B cell (primary cell): ENCODE measurements around the gene ATP5MC2. TPM values are rescaled to one million over a fixed set of nuclear protein-coding genes. Genes with fewer than 3 reads are reported as not detected.

Experiments used
- ATAC-seq: fragments of 200-7000 bp; cut with Tn5 transposase; one replicate; pipeline ENCODE4 v1.10.0; 2021; ENCODE audit warnings: low read depth, mild to moderate bottlenecking, moderate number of reproducible peaks, moderate library complexity
- CTCF ChIA-PET: fragments of 350-600 bp; sonication (Branson Sonifier 250); formaldehyde crosslinking; loops from one replicate; lab custom pipeline; 2021; ENCODE audit warnings: antibody characterized with exemption, inconsistent platforms; lab: Charles Lee
- POLR2A ChIA-PET: fragments of 350-600 bp; sonication (Branson Sonifier 250); formaldehyde crosslinking; loops from one replicate; lab custom pipeline; 2021; ENCODE audit warnings: antibody characterized with exemption; lab: Charles Lee
- DNase-seq: peaks from one replicate; pipeline ENCODE4 v3.0.0; 2013
- H2AFZ ChIP-seq: 2 replicates; pipeline ENCODE4 v1.6.1; 2012; ENCODE audit warnings: mild to moderate bottlenecking, low read depth, low read length; ENCODE audit not compliant: insufficient read depth, poor library complexity, severe bottlenecking
- H3K27ac ChIP-seq, 2 donors: 1 replicate in 1 of 2; 2 replicates in 1 of 2; pipeline ENCODE4 v1.5.1; 2012 to 2013; ENCODE audit warnings: low read length in 2 of 2, mild to moderate bottlenecking in 2 of 2, moderate library complexity in 1 of 2
- H3K27me3 ChIP-seq, 4 experiments: fragments of 200-600 bp in 1 of 4; sonication (generic) in 1 of 4; replicated peaks in 1 of 4; 1 replicate in 2 of 4; 2 replicates in 2 of 4; pipeline versions ENCODE4 v1.6.1 to v1.7.0; 2013 to 2016; ENCODE audit warnings: low read length in 3 of 4, mild to moderate bottlenecking in 2 of 4, mixed read lengths in 1 of 4, moderate library complexity in 1 of 4; ENCODE audit not compliant: insufficient read depth in 4 of 4, control insufficient read depth in 3 of 4; ENCODE audit errors: control extremely low read depth in 1 of 4
- H3K36me3 ChIP-seq, 2 experiments: replicated peaks in 1 of 2; 1 replicate in 1 of 2; 2 replicates in 1 of 2; pipeline versions ENCODE4 v1.6.1 to v1.7.1; 2013; ENCODE audit warnings: low read length in 1 of 2; ENCODE audit not compliant: insufficient read depth in 2 of 2, control insufficient read depth in 1 of 2; ENCODE audit errors: control extremely low read depth in 1 of 2, extremely low read depth in 1 of 2
- H3K4me1 ChIP-seq, 2 donors: fragments of 200-600 bp in 1 of 2; sonication (generic) in 1 of 2; 1 replicate in 1 of 2; 2 replicates in 1 of 2; pipeline versions ENCODE4 v1.5.1 to v1.6.1; 2013 to 2017; ENCODE audit warnings: low read length in 2 of 2; ENCODE audit not compliant: control insufficient read depth in 2 of 2, insufficient read depth in 2 of 2
- H3K4me2 ChIP-seq: replicated peaks from 2 replicates; pipeline ENCODE3; 2012; ENCODE audit warnings: mild to moderate bottlenecking, low read depth, low read length; ENCODE audit not compliant: poor library complexity, severe bottlenecking
- H3K4me3 ChIP-seq, 5 experiments: fragments of 200-600 bp in 1 of 5; sonication (generic) in 1 of 5; 1 replicate in 3 of 5; 2 replicates in 2 of 5; pipeline versions ENCODE4 v1.5.1 to v1.7.0; 2011 to 2016; ENCODE audit warnings: low read length in 4 of 5, mild to moderate bottlenecking in 4 of 5, low read depth in 2 of 5, control low read depth in 1 of 5, moderate library complexity in 1 of 5; ENCODE audit not compliant: insufficient read depth in 1 of 5; ENCODE audit errors: control extremely low read depth in 1 of 5, extremely low read depth in 1 of 5
- H3K79me2 ChIP-seq: fragments of 200-600 bp; sonication (generic); one replicate; pipeline ENCODE4 v1.6.0; 2016; ENCODE audit warnings: low read length; ENCODE audit not compliant: control insufficient read depth, insufficient read depth
- H3K9ac ChIP-seq: fragments of 200-600 bp; sonication (generic); 2 replicates; pipeline ENCODE4 v1.6.1; 2017; ENCODE audit warnings: mild to moderate bottlenecking, low read length, moderate library complexity
- H3K9me3 ChIP-seq, 3 donors: one replicate each; pipeline versions ENCODE4 v1.6.1 to v1.7.1; 2013; ENCODE audit warnings: low read length in 2 of 3; ENCODE audit not compliant: control insufficient read depth in 2 of 3, insufficient read depth in 1 of 3; ENCODE audit errors: control extremely low read depth in 1 of 3
- H4K20me1 ChIP-seq: 2 replicates; pipeline ENCODE4 v1.6.0; 2012; ENCODE audit warnings: mild to moderate bottlenecking, low read length; ENCODE audit not compliant: insufficient read depth, control insufficient read depth, poor library complexity, severe bottlenecking
- H3K27ac Mint-ChIP-seq: one replicate; pipeline ENCODE4 v1.8.0; 2021; ENCODE audit warnings: mixed read lengths
- H3K27me3 Mint-ChIP-seq: one replicate; pipeline ENCODE4 v1.8.0; 2021; ENCODE audit warnings: mixed read lengths
- H3K4me1 Mint-ChIP-seq: one replicate; pipeline ENCODE4 v1.8.0; 2021; ENCODE audit warnings: mixed read lengths
- H3K4me3 Mint-ChIP-seq: one replicate; pipeline ENCODE4 v1.8.0; 2021; ENCODE audit warnings: mixed read lengths
- H3K9me3 Mint-ChIP-seq: one replicate; pipeline ENCODE4 v1.8.0; 2022; ENCODE audit warnings: mixed read lengths; ENCODE audit not compliant: insufficient read depth
- CTCF ChIP-seq: fragments of 200-600 bp; IDR thresholded peaks from one replicate; pipeline ENCODE4 v1.8.0; 2022; ENCODE audit warnings: antibody characterized with exemption, mild to moderate bottlenecking
- EZH2 ChIP-seq: IDR thresholded peaks from 2 replicates; pipeline ENCODE4 v1.6.1; 2012; ENCODE audit warnings: borderline replicate concordance, low read depth, mild to moderate bottlenecking, moderate library complexity, low read length; ENCODE audit not compliant: insufficient read depth, poor library complexity, severe bottlenecking
- WGBS: methylation state at CpG from one replicate; pipeline ENCODE4 v1.1.5; 2013; ENCODE audit warnings: missing lambda C conversion rate; ENCODE audit not compliant: insufficient coverage; 5-methylcytosine and 5-hydroxymethylcytosine counted together
- intact Hi-C: fragments of 100-400 bp; cut with micrococcal nuclease; formaldehyde crosslinking; loops from one replicate; pipeline ENCODE4 v1.10.0; 2022
- polyA plus RNA-seq: library from polyadenylated mRNA; depleted of rRNA; stranded (reverse); fragments of >200 nt; gene quantifications from 2 replicates; pipeline ENCODE4 v1.2.3, GENCODE V29; 2012
- total RNA-seq, 2 donors: library from RNA; stranded (reverse); fragments of 120-200 nt in 1 of 2; gene quantifications; 1 replicate in 1 of 2; 2 replicates in 1 of 2; pipeline versions ENCODE4 v1.2.3 to v1.2.4, GENCODE V29; 2013 to 2022

The ATP5MC2 gene
- total and polyA plus RNA-seq, 2 donors (not counting 1 experiment from before 2014, with no cell fraction given), result 212 to 435 TPM

GRCh38 chr12:53626702-53627169 is 49.1 kb downstream of the ATP5MC2 start:
- ATAC-seq, result no peak
- Histone ChIP-seq H2AFZ (peak overlapping the region; percentile 87), H3K27ac (peak overlapping the region; percentile 77 to 88), H3K4me1 (peaks cover 24 to 29% of the 10 kb centered on the region in 2 donors), H3K9me3 (no peaks in the 10 kb centered on the region), H3K27me3 (no peaks in the 10 kb centered on the region), H3K9ac (peak overlapping the region; percentile 79), H3K36me3 (no peaks in the 10 kb centered on the region), H3K4me3 (peak overlapping the region; percentile 60 to 90 (median 74)), H3K79me2 (peaks cover 38% of the 10 kb centered on the region), H4K20me1 (no peaks in the 10 kb centered on the region), H3K4me2 (peak overlapping the region; percentile 83)
- TF ChIP-seq EZH2 (no peak), CTCF (no peak)
- intact Hi-C loops, result loop anchor here (1.0 to 10.0 kb wide), 6 partner anchors 50 to 329 kb away; partner anchors contain the start of genes AAAS, ATP5MC2, CALCOCO1 and MYG1
- Mint-ChIP-seq H3K4me3 (peak overlapping the region; percentile 91), H3K27ac (peak overlapping the region; percentile 98), H3K4me1 (peaks cover 43% of the 10 kb centered on the region), H3K27me3 (no peaks in the 10 kb centered on the region), H3K9me3 (no peaks in the 10 kb centered on the region)
- ChIA-PET CTCF (interaction anchor here (3.3 kb wide), 1 partner anchor 49 kb away, joined by 13 read pairs; the partner anchor contains the start of gene ATP5MC2), POLR2A (interaction anchor here (0.6 to 1.0 kb wide), 3 partner anchors 18 to 247 kb away, joined by 3 read pairs; partner anchors contain the start of gene SP1)
- DNase-seq, result peak; percentile 18
- WGBS, result 20% methylated on average over 1 of the region's 6 CpGs
